ENCODE measurements around the gene PCDHB6.
"Not testable (repeated sequence)": the region's sequence is repeated elsewhere in the genome, so short reads cannot be mapped to it uniquely, and the experiment has no call there.

Gene PCDHB6

DNA sequence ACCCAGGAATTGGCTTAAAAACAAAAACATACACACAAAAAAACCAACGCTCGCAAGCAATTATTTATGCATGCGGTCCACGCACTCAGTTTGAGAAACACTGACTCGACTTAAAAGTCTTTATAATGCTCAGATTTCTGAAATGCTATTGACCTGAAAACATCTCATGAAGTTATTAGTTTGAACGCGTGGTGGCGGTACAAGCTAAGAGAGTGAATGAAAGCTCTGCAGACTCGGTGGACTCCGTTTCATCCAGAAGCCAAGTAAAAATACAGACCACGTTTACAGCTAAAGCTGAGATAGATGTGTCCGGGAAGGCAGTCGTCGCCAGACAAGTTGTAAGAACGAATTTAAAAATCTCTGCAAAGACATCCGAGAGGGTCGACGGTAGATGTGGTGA lies at the start of gene PCDHB6:
TSS of gene PCDHB6 (plus strand) at position 246 of the 400 bp plus-strand sequence. CDS start 201 bp downstream, outside the sequence.
- DNase-seq, result no peak

DNA sequence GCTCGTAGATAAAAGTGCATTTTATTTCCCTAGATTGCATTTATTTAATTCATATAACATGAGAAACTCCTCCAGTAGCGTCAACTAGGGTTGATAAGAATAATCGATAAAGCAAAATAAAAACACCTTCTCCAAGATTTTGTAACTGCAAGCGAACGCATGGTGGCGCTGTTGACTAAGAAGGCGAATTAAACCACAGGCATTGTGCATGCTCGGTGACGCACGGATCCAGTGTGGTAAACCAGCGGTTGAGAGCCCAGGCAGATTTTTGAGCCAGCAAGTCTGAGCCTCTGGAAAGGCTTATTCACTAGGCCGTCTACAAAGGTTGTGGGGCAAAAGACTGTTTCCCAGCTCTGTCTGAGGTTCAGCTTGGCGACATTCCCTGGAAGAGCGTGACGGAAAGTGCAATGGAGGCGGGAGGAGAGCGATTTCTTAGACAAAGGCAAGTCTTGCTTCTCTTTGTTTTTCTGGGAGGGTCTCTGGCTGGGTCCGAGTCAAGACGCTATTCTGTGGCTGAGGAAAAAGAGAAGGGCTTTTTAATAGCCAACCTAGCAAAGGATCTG lies 49.5 kb upstream of the PCDHB6 start, which contains the start of gene PCDHB3:
TSS of gene PCDHB3 (plus strand) at position 231 of the 563 bp plus-strand sequence. CDS start at position 408, 177 bp downstream.
- no peak for DNase-seq

DNA sequence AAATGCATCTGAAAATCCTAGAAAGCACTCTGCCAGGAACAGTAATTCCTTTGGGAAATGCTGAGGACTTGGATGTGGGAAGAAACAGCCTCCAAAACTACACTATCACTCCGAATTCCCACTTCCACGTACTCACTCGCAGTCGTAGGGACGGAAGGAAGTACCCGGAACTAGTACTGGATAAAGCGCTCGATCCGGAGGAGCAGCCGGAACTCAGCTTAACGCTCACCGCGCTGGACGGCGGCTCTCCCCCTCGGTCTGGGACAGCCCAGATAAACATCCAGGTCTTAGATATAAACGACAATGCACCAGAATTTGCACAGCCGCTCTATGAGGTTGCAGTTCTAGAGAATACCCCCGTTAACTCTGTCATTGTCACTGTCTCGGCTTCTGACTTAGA lies 48.8 kb upstream of the PCDHB6 start:
- no peak for DNase-seq

DNA sequence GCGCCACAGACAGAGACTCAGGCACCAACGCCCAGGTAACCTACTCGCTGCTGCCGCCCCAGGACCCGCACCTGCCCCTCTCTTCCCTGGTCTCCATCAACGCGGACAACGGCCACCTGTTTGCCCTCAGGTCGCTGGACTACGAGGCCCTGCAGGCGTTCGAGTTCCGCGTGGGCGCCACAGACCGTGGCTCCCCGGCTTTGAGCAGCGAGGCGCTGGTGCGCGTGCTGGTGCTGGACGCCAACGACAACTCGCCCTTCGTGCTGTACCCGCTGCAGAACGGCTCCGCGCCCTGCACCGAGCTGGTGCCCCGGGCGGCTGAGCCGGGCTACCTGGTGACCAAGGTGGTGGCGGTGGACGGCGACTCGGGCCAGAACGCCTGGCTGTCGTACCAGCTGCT lies 47.8 kb upstream of the PCDHB6 start:
- not testable (repeated sequence) for DNase-seq

DNA sequence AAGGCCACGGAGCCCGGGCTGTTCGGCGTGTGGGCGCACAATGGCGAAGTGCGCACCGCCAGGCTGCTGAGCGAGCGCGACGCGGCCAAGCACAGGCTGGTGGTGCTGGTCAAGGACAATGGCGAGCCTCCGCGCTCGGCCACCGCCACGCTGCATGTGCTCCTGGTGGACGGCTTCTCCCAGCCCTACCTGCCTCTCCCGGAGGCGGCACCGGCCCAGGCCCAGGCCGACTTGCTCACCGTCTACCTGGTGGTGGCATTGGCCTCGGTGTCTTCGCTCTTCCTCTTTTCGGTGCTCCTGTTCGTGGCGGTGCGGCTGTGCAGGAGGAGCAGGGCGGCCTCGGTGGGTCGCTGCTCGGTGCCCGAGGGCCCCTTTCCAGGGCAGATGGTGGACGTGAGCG lies 47.4 kb upstream of the PCDHB6 start:
- DNase-seq, result not testable (repeated sequence)

DNA sequence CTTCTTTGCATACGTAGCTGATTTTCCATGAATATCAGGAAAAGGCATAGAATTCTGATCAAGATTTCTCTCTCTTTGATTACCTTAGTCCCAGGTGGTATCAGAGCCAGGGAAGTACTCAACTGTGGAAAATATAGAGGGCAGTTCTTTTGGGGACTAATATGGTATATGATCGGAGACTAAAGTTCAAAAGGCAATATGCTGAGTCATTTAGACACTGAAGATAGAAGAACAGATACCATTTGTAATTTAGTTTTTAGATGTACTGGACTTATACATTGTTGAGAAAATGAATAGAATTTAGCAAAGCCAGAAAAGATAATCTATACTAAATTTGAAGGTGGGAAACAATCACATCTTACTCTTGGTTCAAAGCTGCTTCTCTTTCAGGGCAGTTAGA lies 44.5 kb upstream of the PCDHB6 start:
- DNase-seq, result no peak

DNA sequence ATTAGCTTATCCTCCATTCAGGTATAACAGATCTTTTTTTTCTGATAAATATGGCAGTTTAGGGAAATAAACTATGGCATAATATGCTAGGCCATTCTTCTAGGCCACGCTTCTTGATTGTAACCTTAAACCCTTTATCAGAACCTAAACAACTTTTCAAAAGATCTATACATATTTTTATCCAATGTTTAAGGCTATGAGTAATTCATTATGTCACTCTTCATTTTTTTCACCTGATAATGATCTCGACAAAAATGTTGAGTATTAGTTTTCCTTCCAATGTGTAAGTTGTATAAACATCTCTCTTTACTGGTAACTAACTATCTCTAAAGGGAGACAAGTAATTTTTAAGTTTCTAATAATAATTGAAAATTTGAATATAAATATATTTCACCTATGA lies 30.6 kb upstream of the PCDHB6 start:
- no peak for DNase-seq

DNA sequence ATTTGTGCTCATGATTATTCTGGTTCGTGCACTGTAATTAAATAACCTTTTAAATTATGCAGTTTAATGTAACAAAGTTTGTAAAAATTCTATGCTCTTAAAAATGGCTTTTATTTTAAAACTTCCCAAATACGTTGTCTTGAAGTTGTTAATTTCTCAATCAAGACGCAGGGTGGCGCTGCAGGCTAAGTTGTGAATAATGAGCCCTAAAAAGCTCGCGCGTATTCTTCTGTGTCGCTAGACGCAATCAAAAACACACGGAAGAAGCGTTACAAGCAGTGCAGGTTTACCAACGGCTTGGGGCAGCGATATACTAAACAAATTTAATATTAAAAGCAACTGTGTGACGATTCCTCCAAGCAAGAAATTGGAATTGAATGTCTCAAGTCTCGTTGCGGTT lies 28.3 kb upstream of the PCDHB6 start, which contains the start of gene PCDHB4:
TSS of gene PCDHB4 (plus strand) at position 256 of the 400 bp plus-strand sequence. CDS start 181 bp downstream, outside the sequence.
- no peak for DNase-seq

DNA sequence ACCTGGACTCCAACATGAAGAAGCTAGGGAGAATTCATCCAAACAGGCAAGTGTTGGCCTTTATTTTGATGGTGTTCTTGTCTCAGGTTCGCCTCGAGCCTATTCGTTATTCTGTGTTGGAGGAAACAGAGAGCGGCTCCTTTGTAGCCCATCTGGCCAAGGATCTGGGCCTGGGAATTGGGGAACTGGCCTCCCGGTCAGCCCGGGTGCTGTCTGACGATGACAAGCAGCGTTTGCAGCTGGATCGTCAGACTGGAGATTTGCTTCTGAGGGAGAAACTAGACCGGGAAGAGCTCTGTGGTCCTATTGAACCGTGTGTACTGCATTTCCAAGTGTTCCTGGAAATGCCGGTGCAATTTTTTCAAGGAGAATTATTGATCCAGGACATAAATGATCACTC lies 27.9 kb upstream of the PCDHB6 start:
- no peak for DNase-seq

DNA sequence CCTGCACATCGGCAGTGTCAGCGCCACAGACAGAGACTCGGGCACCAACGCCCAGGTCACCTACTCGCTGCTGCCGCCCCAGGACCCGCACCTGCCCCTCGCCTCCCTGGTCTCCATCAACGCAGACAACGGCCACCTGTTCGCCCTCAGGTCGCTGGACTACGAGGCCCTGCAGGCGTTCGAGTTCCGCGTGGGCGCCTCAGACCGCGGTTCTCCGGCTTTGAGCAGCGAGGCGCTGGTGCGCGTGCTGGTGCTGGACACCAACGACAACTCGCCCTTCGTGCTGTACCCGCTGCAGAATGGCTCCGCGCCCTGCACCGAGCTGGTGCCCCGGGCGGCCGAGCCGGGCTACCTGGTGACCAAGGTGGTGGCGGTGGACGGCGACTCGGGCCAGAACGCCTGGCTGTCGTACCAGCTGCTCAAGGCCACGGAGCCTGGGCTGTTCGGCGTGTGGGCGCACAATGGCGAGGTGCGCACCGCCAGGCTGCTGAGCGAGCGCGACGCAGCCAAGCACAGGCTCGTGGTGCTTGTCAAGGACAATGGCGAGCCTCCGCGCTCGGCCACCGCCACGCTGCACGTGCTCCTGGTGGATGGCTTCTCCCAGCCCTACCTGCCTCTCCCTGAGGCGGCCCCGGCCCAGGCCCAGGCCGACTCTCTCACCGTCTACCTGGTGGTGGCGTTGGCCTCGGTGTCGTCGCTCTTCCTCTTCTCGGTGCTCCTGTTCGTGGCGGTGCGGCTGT lies 26.3 kb upstream of the PCDHB6 start:
- not testable (repeated sequence) for DNase-seq

DNA sequence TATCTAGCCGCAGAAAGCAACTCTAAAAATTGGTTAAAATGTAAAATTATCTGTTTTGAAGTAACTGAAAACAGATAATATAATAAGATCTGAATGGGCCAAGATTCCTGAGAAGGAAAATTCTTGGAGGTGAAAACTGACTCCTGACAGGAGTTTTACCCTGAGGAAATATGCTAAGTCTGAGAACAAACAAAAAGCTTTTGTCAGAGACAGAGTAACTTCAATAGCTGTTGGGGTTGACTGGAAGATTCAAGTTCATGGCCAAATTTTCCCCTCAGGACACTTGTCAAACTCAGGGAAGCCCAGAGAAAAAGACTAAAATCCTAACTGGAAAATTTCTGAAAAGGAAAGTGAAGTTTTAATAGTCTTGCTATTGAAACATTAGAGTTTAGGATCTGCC lies 22.6 kb upstream of the PCDHB6 start:
- DNase-seq, result no peak

DNA sequence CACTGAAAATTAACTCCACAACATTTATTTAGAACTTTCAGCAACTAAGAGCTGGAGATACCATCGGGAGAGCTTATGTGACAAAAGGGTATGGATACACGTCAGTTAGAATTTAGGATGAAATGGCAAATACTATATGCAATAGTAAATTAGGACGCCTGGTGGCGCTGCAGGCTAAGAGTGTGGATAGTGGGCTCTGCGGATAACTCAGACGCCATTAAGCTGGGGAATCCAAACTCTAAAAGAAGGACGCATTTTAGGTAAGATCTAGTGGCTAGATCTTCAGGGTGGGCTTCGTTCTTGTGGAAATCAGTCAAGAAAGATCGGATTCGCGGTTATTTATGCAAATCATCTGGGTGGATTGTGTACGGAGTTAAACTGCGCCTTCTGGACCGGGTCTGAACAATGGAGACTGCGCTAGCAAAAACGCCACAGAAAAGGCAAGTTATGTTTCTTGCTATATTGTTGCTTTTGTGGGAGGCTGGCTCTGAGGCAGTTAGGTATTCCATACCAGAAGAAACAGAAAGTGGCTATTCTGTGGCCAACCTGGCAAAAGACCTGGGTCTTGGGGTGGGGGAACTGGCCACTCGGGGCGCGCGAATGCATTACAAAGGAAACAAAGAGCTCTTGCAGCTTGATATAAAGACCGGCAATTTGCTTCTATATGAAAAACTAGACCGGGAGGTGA lies 14.7 kb upstream of the PCDHB6 start, which contains the start of gene PCDHB5:
TSS of gene PCDHB5 (plus strand) at position 177 of the 688 bp plus-strand sequence. CDS start at position 406, 229 bp downstream.
- no peak for DNase-seq

DNA sequence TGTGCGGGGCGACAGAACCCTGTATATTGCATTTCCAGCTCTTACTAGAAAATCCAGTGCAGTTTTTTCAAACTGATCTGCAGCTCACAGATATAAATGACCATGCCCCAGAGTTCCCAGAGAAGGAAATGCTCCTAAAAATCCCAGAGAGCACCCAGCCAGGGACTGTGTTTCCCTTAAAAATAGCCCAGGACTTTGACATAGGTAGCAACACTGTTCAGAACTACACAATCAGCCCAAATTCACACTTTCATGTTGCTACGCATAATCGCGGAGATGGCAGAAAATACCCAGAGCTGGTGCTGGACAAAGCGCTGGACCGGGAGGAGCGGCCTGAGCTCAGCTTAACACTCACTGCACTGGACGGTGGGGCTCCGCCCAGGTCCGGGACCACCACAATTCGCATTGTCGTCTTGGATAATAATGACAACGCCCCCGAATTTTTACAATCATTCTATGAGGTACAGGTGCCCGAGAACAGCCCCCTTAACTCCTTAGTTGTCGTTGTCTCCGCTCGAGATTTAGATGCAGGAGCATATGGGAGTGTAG lies 14.1 kb upstream of the PCDHB6 start:
- DNase-seq, result no peak

DNA sequence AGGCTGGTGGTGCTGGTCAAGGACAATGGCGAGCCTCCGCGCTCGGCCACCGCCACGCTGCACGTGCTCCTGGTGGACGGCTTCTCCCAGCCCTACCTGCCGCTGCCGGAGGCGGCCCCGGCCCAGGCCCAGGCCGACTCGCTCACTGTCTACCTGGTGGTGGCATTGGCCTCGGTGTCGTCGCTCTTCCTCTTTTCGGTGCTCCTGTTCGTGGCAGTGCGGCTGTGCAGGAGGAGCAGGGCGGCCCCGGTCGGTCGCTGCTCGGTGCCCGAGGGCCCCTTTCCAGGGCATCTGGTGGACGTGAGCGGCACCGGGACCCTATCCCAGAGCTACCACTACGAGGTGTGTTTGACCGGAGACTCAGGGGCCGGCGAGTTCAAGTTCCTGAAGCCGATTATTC lies 12.5 kb upstream of the PCDHB6 start:
- not testable (repeated sequence) for DNase-seq

DNA sequence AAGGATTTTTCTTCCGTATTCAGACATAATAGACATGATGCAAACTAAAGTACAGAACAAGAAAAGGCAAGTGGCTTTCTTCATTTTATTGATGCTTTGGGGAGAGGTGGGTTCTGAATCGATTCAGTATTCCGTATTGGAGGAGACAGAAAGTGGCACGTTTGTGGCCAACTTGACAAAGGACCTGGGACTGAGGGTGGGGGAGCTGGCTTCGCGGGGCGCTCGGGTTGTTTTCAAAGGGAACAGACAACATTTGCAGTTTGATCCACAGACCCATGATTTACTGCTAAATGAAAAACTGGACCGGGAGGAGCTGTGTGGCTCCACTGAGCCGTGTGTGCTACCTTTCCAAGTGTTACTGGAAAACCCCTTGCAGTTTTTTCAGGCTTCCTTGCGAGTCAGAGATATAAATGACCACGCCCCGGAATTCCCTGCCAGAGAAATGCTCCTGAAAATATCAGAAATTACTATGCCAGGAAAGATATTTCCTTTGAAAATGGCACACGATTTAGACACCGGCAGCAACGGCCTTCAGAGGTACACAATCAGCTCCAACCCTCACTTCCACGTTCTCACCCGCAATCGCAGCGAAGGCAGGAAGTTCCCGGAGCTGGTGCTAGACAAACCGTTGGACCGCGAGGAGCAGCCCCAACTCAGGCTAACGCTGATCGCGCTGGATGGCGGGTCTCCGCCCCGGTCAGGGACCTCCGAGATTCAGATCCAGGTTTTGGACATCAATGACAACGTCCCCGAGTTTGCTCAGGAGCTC lies 551 bp downstream of the PCDHB6 start:
- DNase-seq, result no peak

DNA sequence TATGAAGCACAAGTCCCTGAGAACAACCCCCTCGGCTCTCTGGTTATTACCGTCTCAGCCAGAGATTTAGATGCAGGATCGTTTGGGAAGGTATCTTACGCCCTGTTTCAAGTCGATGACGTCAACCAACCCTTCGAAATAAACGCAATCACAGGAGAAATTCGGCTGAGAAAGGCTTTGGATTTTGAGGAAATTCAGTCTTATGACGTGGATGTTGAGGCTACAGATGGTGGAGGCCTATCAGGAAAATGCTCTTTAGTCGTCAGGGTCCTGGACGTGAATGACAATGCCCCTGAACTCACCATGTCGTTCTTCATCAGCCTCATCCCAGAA lies 1.1 kb downstream of the PCDHB6 start:
- no peak for DNase-seq

DNA sequence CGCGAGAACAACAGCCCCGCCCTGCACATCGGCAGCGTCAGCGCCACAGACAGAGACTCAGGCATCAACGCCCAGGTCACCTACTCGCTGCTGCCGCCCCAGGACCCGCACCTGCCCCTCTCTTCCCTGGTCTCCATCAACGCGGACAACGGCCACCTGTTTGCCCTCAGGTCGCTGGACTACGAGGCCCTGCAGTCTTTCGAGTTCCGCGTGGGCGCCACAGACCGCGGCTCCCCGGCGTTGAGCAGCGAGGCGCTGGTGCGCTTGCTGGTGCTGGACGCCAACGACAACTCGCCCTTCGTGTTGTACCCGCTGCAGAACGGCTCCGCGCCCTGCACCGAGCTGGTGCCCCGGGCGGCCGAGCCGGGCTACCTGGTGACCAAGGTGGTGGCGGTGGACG lies 1.8 kb downstream of the PCDHB6 start:
- not testable (repeated sequence) for DNase-seq

DNA sequence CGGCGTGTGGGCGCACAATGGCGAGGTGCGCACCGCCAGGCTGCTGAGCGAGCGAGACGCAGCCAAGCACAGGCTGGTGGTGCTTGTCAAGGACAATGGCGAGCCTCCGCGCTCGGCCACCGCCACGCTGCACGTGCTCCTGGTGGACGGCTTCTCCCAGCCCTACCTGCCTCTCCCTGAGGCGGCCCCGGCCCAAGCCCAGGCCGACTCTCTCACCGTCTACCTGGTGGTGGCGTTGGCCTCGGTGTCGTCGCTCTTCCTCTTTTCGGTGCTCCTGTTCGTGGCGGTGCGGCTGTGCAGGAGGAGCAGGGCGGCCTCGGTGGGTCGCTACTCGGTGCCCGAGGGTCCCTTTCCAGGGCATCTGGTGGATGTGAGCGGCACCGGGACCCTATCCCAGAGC lies 2.2 kb downstream of the PCDHB6 start:
- not testable (repeated sequence) for DNase-seq

DNA sequence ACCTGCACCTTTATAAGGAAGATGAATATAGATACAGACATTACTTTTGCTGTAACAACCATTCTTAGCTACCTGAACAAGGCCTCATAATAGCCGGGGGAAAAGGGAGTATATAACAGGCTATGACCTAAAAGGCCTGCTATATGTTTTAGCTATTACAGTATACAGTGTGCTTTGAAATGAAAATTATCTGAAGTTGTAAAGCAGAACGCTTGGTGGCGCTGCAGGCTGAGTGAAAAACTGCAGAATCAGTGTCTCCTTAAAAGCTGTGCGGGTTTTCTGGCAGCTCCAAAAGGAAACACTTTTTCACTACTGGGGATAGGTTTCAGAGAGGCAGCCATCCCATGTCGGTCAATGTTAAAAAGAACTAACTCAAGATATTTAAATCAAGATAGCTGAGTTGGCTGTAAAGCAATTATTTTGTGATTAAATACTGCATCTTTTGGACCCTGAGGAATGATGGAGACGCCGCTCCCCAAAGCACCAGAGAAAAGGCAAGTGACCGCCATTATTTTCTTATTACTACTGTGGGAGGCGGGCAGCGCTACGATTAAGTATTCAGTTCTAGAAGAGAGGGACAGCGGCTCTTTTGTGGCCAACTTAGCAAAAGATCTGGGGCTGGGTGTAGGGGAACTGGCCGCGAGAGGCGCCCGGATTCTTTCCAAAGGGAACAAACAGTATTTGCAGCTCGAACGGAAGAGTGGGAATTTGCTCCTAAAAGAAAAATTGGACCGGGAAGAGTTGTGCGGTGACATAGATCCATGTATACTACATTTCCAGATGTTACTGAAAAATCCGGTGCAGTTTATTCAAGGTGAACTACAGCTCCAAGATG lies 5.9 kb downstream of the PCDHB6 start:
- DNase-seq, result no peak

DNA sequence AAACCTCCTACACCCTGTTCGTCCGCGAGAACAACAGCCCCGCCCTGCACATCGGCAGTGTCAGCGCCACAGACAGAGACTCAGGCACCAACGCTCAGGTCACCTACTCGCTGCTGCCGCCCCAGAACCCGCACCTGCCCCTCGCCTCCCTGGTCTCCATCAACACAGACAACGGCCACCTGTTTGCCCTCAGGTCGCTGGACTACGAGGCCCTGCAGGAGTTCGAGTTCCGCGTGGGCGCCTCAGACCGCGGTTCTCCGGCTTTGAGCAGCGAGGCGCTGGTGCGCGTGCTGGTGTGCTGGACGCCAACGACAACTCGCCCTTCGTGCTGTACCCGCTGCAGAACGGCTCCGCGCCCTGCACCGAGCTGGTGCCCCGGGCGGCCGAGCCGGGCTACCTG lies 7.5 kb downstream of the PCDHB6 start:
- not testable (repeated sequence) for DNase-seq

DNA sequence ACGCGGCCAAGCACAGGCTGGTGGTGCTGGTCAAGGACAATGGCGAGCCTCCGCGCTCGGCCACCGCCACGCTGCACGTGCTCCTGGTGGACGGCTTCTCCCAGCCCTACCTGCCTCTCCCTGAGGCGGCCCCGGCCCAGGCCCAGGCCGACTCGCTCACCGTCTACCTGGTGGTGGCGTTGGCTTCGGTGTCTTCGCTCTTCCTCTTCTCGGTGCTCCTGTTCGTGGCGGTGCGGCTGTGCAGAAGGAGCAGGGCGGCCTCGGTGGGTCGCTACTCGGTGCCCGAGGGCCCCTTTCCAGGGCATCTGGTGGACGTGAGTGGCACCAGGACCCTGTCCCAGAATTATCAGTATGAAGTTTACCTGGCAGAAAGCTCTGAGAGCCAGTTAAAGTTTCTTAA lies 8.0 kb downstream of the PCDHB6 start:
- DNase-seq, result not testable (repeated sequence)
